Uterus (tissue), 4 donors: ENCODE results near the gene CLK2. TPM values are rescaled to one million over a fixed set of nuclear protein-coding genes. Genes with fewer than 3 reads are reported as not detected.

ENCODE experiments used
- DNase-seq, 2 donors: peaks; one replicate each; pipeline ENCODE4 v3.0.0-alpha.2; 2019 to 2020
- H3K27ac ChIP-seq, 2 donors: fragments of 200-600 bp; sonication (generic); 1 replicate in 1 of 2; 2 replicates in 1 of 2; pipeline ENCODE4 v1.5.1; 2016 to 2018
- H3K27me3 ChIP-seq, 2 donors: fragments of 200-600 bp; sonication (generic); one replicate each; pipeline ENCODE4 v1.5.1; 2018 to 2019; ENCODE audit warnings: control low read depth in 1 of 2
- H3K36me3 ChIP-seq, 2 donors: fragments of 200-600 bp; sonication (generic); one replicate each; pipeline ENCODE4 v1.5.1; 2019; ENCODE audit warnings: control low read depth in 1 of 2
- H3K4me1 ChIP-seq, 2 donors: fragments of 200-600 bp; sonication (generic); one replicate each; pipeline ENCODE4 v1.5.1; 2018 to 2019; ENCODE audit warnings: control low read depth in 1 of 2
- H3K4me3 ChIP-seq, 2 donors: fragments of 200-600 bp; sonication (generic); 1 replicate in 1 of 2; 2 replicates in 1 of 2; pipeline ENCODE4 v1.5.1; 2018 to 2019; ENCODE audit warnings: mild to moderate bottlenecking in 1 of 2
- H3K9me3 ChIP-seq, 2 donors: fragments of 200-600 bp; sonication (generic); one replicate each; pipeline ENCODE4 v1.5.1; 2019; ENCODE audit warnings: control low read depth in 1 of 2
- POLR2A ChIP-seq, 2 donors: fragments of 450-650 bp; IDR thresholded peaks; one replicate each; pipeline ENCODE4 v1.6.1; 2016; ENCODE audit warnings: antibody characterized with exemption in 2 of 2, mild to moderate bottlenecking in 1 of 2, moderate library complexity in 1 of 2
- intact Hi-C: fragments of 100-400 bp; cut with DNase I; formaldehyde crosslinking; loops from one replicate; pipeline ENCODE4 v1.15.1; 2023; ENCODE audit warnings: low total_unique reads
- total RNA-seq, 4 donors: library from RNA; depleted of rRNA in 3 of 4; stranded (reverse); fragments of >200 nt in 3 of 4; gene quantifications; one replicate each; pipeline versions ENCODE4 v1.1.0 to v1.2.4, GENCODE V29; 2014 to 2023
- TF ChIP-seq, protein P1 (sequence below), 4 experiments: fragments of 200-600 bp in 2 of 4; fragments of 450-650 bp in 2 of 4; sonication (generic) in 2 of 4; IDR thresholded peaks; one replicate each; pipeline ENCODE4 v1.5.1; 2016 to 2019; ENCODE audit warnings: antibody characterized with exemption in 4 of 4, mild to moderate bottlenecking in 2 of 4, moderate library complexity in 1 of 4
- donor health status: DM: yes; HTN: yes; CAD: no.

The CLK2 gene
- total RNA-seq, 4 donors from 2014 or later, result 25.4 to 75.3 (median 39.3) TPM

DNA sequence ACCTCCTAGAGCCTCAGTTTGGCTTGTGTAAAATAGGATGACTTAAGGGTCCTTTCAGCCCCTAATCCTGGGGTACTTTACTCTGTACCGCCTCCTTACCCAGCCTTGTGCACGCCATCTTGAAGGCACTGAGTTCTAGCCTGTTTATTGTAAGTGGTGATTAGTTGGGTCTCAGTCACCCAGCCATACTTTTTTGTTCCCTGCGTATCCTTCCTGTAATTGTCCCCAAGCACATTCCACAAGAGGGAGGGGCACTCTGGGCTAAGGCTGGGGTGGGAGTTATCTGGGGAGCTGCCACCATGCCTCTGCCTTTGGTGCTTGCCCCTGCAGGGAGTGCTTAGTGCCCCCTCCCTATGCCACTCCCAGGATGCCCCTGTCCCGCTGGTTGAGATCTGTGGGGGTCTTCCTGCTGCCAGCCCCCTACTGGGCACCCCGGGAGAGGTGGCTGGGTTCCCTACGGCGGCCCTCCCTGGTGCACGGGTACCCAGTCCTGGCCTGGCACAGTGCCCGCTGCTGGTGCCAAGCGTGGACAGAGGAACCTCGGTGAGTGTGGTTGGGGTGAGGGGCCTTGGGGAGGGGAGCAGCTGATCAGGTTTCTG, 36.2 kb upstream of the CLK2 start:
- Histone ChIP-seq H3K27ac (peak overlapping the region; percentile 80 to 82), H3K4me1 (no peaks in the 10 kb centered on the region), H3K27me3 (no peaks in the 10 kb centered on the region), H3K36me3 (no peaks in the 10 kb centered on the region), H3K9me3 (no peaks in the 10 kb centered on the region), H3K4me3 (peak overlapping the region; percentile 70 to 72)
- intact Hi-C loops, result no loop called here
- no peak for TF ChIP-seq POLR2A (IDR thresholded peaks at IDR 0.05)
- TF ChIP-seq, protein P1, sequence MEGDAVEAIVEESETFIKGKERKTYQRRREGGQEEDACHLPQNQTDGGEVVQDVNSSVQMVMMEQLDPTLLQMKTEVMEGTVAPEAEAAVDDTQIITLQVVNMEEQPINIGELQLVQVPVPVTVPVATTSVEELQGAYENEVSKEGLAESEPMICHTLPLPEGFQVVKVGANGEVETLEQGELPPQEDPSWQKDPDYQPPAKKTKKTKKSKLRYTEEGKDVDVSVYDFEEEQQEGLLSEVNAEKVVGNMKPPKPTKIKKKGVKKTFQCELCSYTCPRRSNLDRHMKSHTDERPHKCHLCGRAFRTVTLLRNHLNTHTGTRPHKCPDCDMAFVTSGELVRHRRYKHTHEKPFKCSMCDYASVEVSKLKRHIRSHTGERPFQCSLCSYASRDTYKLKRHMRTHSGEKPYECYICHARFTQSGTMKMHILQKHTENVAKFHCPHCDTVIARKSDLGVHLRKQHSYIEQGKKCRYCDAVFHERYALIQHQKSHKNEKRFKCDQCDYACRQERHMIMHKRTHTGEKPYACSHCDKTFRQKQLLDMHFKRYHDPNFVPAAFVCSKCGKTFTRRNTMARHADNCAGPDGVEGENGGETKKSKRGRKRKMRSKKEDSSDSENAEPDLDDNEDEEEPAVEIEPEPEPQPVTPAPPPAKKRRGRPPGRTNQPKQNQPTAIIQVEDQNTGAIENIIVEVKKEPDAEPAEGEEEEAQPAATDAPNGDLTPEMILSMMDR (IDR thresholded peaks at IDR 0.05), result no peak
- DNase-seq, result peak in 1 of 2 donors; percentile 30

DNA sequence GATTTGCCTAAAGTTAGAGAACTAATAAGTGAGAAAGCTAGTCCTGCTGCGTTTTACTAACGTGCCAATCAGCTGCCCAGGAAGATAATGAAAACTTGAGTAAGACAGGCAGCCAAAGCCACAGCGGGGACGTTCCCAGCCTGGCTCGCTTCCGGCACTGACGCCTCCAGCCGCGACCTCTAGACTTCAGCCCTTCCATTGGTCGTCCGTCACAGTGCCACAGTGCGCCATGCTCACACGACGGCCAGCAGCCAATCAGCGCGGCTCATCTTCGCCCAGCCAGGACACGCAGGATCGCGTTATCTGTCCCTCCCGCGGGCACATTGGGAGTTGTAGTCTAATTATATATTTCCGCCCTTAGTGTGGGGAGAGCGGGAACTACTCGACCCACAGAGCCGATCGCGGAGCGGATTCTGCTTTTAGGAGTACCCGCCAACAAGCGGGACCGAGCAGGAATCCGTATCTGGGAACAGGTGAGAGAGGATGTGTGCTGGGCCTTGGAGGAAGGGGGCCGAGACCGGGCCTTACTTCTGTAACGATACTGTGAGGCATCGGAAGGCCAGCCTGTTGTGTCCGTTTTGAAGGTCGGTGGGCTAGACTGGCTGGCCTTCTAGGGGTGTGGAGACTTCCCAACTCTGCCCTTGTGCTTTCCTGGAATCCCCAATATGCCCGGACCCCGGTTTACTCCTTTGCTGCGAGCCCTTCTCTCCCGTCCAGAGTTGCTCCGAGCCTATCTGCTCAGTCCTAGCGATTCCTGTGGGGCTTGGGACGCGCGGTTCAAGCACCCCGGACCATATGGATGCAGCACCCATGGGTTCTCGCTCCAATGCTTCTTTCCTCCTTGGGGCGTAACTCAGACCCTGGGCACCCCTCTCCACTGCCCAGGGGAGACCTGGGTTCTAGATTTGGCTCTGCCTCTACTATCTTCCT, 35.5 kb upstream of the CLK2 start, which contains the start of gene FDPS:
Gene FDPS (plus strand): TSS at position 374 of the 930 bp plus-strand sequence. CDS start 924 bp downstream, outside the sequence.
- intact Hi-C loops, result no loop called here

DNA sequence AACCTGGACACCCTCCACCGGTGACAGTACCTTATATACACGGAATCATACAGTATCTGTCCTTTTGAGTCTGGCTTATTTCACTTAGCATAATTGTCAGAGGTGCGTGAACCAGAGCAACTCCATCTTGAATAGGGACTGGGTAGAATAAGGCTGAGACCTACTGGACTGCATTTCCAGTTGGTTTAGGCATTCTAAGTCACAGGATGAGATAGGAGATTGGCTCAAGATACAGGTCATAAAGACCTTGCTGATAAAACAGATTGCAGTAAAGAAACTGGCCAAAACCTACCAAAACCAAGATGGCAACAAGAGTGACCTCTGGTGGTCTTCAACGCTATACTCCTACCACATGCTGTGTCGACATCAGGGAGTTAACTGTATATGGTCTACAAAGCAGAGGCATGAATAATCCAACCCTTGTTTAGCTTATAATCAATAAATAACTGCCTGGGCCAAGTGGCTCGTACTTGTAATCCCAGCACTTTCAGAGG, 34.0 kb upstream of the CLK2 start:
- Histone ChIP-seq H3K9me3 (no peaks in the 10 kb centered on the region), H3K4me3 (no peak overlapping the region), H3K4me1 (no peaks in the 10 kb centered on the region), H3K36me3 (no peaks in the 10 kb centered on the region), H3K27me3 (no peaks in the 10 kb centered on the region), H3K27ac (no peak overlapping the region)
- intact Hi-C loops, result no loop called here
- TF ChIP-seq, protein P1 (IDR thresholded peaks at IDR 0.05), result peak in 2 of 4 experiments; percentile 26 to 33
- no peak for TF ChIP-seq POLR2A (IDR thresholded peaks at IDR 0.05)
- DNase-seq, result no peak

More for the DNA sequence above, 35.5 kb upstream of the CLK2 start, which contains the start of gene FDPS:
- Histone ChIP-seq H3K4me1 (no peaks in the 10 kb centered on the region), H3K27ac (peak within 1 kb of the TSS; percentile 82 to 86), H3K27me3 (no peaks in the 10 kb centered on the region), H3K9me3 (no peaks in the 10 kb centered on the region), H3K4me3 (peak within 1 kb of the TSS; percentile 70 to 72), H3K36me3 (no peaks in the 10 kb centered on the region)
- peak; percentile 69 to 75 for TF ChIP-seq POLR2A (IDR thresholded peaks at IDR 0.05)
- TF ChIP-seq, protein P1 (IDR thresholded peaks at IDR 0.05), result peak in 3 of 4 experiments; percentile 10 to 47 (median 30)
- peak; percentile 97 to 99 for DNase-seq

DNA sequence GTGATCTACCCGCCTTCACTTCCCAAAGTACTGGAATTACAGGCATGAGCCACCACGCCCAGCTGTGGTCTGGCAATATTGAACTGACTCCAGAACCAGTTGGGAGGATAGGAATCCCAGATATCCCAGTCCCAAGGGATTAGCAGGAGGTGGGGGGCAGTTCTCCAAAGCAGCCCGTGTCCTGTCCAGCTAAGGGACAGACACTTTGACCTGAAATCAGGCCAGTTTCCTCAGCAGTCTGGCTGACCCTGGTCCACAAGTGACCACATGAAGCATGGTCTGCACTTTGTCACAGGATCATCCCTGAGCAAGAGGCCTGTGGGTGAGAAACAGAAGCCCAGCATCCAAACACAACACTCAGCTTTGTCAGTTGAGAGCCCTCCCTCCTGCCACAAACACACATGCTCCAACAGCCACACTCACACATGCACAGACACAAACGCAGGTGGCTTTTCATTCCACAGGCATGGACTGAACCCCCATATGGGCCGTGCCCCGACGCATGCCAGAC, 32.6 kb upstream of the CLK2 start:
- no peak for DNase-seq
- Histone ChIP-seq H3K4me1 (no peaks in the 10 kb centered on the region), H3K27ac (no peak overlapping the region), H3K36me3 (no peaks in the 10 kb centered on the region), H3K27me3 (no peaks in the 10 kb centered on the region), H3K4me3 (no peak overlapping the region), H3K9me3 (no peaks in the 10 kb centered on the region)
- no peak for TF ChIP-seq POLR2A (IDR thresholded peaks at IDR 0.05)
- TF ChIP-seq, protein P1 (IDR thresholded peaks at IDR 0.05), result no peak
- intact Hi-C loops, result no loop called here
